H1 (cell line): ENCODE data around the gene GUCY1A2. TPM values are rescaled to one million over a fixed set of nuclear protein-coding genes. Genes with fewer than 3 reads are reported as not detected.

ENCODE experiments used
- CTCF ChIA-PET: fragments of 300-600 bp; sonication (Branson Sonifier 250); formaldehyde crosslinking; loops from one replicate; lab custom pipeline; 2021; ENCODE audit not compliant: partially characterized antibody; lab: Charles Lee
- POLR2A ChIA-PET: fragments of 300-600 bp; sonication (Branson Sonifier 250); formaldehyde crosslinking; loops from one replicate; lab custom pipeline; 2021; ENCODE audit warnings: inconsistent platforms; ENCODE audit not compliant: partially characterized antibody; lab: Charles Lee
- DNase-seq, 2 experiments: peaks; one replicate each; pipeline versions ENCODE4 v3.0.0 to v3.0.0-alpha.2; 2010 to 2022; ENCODE audit warnings: low spot score in 2 of 2, low read depth in 1 of 2, mixed read lengths in 1 of 2
- FAIRE-seq: peaks from 2 replicates; lab custom pipeline; 2011; peaks lifted over from hg19 to GRCh38; lab: Jason Lieb, UNC
- H2AFZ ChIP-seq: 2 replicates; pipeline ENCODE4 v1.8.1; 2012; ENCODE audit warnings: low read length, inconsistent platforms
- H2AK5ac ChIP-seq: 2 replicates; pipeline ENCODE4 v1.6.1; 2013; ENCODE audit warnings: low read depth, low read length
- H2BK120ac ChIP-seq: replicated peaks from 2 replicates; pipeline ENCODE3; 2013; ENCODE audit warnings: low read depth, low read length, inconsistent platforms
- H2BK12ac ChIP-seq: 2 replicates; pipeline ENCODE4 v1.6.1; 2013; ENCODE audit warnings: low read depth, low read length
- H2BK15ac ChIP-seq: 2 replicates; pipeline ENCODE4 v1.6.1; 2013; ENCODE audit warnings: low read length
- H2BK20ac ChIP-seq: 2 replicates; pipeline ENCODE4 v1.6.1; 2013; ENCODE audit warnings: low read length
- H2BK5ac ChIP-seq: 2 replicates; pipeline ENCODE4 v1.6.1; 2013; ENCODE audit warnings: low read depth, low read length
- H3K14ac ChIP-seq: 2 replicates; pipeline ENCODE4 v1.6.1; 2013; ENCODE audit warnings: inconsistent platforms; ENCODE audit not compliant: insufficient read length
- H3K18ac ChIP-seq: 2 replicates; pipeline ENCODE4 v1.6.1; 2013; ENCODE audit warnings: low read length; ENCODE audit errors: extremely low read depth
- H3K23ac ChIP-seq: 2 replicates; pipeline ENCODE4 v1.6.1; 2013; ENCODE audit warnings: inconsistent platforms; ENCODE audit not compliant: insufficient read length
- H3K23me2 ChIP-seq: 2 replicates; pipeline ENCODE4 v1.6.1; 2013; ENCODE audit warnings: low read depth, low read length
- H3K27ac ChIP-seq: 2 replicates; pipeline ENCODE4 v1.6.1; 2011; ENCODE audit warnings: low read depth, low read length, inconsistent platforms
- H3K27me3 ChIP-seq, 4 experiments: replicated peaks in 1 of 4; 1 replicate in 1 of 4; 2 replicates in 3 of 4; pipeline versions ENCODE4 v1.6.1 to v1.8.1; 2011 to 2013; ENCODE audit warnings: low read length in 3 of 4, mild to moderate bottlenecking in 3 of 4, inconsistent platforms in 2 of 4, mixed read lengths in 2 of 4, moderate library complexity in 1 of 4; ENCODE audit not compliant: control insufficient read depth in 3 of 4, insufficient read depth in 3 of 4; ENCODE audit errors: extremely low read depth in 1 of 4
- H3K36me3 ChIP-seq, 4 experiments: 2 replicates each; pipeline versions ENCODE4 v1.6.1 to v1.8.1; 2011 to 2013; ENCODE audit warnings: mild to moderate bottlenecking in 4 of 4, low read length in 3 of 4, moderate library complexity in 2 of 4, control low read depth in 1 of 4, inconsistent platforms in 1 of 4; ENCODE audit not compliant: insufficient read depth in 4 of 4, control insufficient read depth in 2 of 4
- H3K4ac ChIP-seq: replicated peaks from 2 replicates; pipeline ENCODE3; 2013; ENCODE audit warnings: low read length, low read depth, mixed read lengths, inconsistent platforms; ENCODE audit not compliant: insufficient read length
- H3K4me1 ChIP-seq, 4 experiments: replicated peaks in 1 of 4; 1 replicate in 1 of 4; 2 replicates in 3 of 4; pipeline versions ENCODE4 v1.6.1 to v1.8.1; 2011 to 2013; ENCODE audit warnings: low read length in 3 of 4, inconsistent platforms in 2 of 4, mixed read lengths in 1 of 4; ENCODE audit not compliant: insufficient read depth in 4 of 4, control insufficient read depth in 3 of 4
- H3K4me2 ChIP-seq, 2 experiments: 2 replicates each; pipeline versions ENCODE4 v1.6.1 to v1.8.1; 2011 to 2013; ENCODE audit warnings: low read depth in 2 of 2, low read length in 2 of 2, control low read depth in 1 of 2, inconsistent platforms in 1 of 2, mild to moderate bottlenecking in 1 of 2; ENCODE audit not compliant: insufficient read depth in 1 of 2
- H3K4me3 ChIP-seq, 4 experiments: fragments of 200-600, 300-600 bp in 1 of 4; sonication (generic), shearing (Covaris generic), sonication (Bioruptor Twin) in 1 of 4; 2 replicates each; pipeline versions ENCODE4 v1.5.1 to v1.8.1; 2011 to 2016; ENCODE audit warnings: low read length in 4 of 4, low read depth in 3 of 4, control low read depth in 2 of 4, inconsistent platforms in 2 of 4, mild to moderate bottlenecking in 2 of 4, mixed read lengths in 1 of 4, moderate library complexity in 1 of 4; ENCODE audit not compliant: insufficient read depth in 2 of 4; ENCODE audit errors: extremely low read depth in 1 of 4
- H3K56ac ChIP-seq: replicated peaks from 2 replicates; pipeline ENCODE3; 2013; ENCODE audit warnings: low read depth, mild to moderate bottlenecking, mixed read lengths, low read length, inconsistent platforms; ENCODE audit not compliant: insufficient read length
- H3K79me1 ChIP-seq: 2 replicates; pipeline ENCODE4 v1.6.1; 2013; ENCODE audit warnings: low read depth, low read length, control low read depth
- H3K79me2 ChIP-seq, 2 experiments: 2 replicates each; pipeline versions ENCODE4 v1.6.1 to v1.8.1; 2012 to 2013; ENCODE audit warnings: low read length in 2 of 2, mild to moderate bottlenecking in 2 of 2, inconsistent platforms in 1 of 2; ENCODE audit not compliant: insufficient read depth in 2 of 2, control insufficient read depth in 1 of 2
- H3K9ac ChIP-seq, 4 experiments: replicated peaks in 1 of 4; 1 replicate in 1 of 4; 2 replicates in 3 of 4; pipeline versions ENCODE4 v1.6.1 to v1.8.1; 2011 to 2013; ENCODE audit warnings: low read depth in 3 of 4, low read length in 3 of 4, control low read depth in 2 of 4, mild to moderate bottlenecking in 2 of 4, moderate library complexity in 2 of 4, inconsistent platforms in 1 of 4; ENCODE audit errors: extremely low read depth in 1 of 4
- H3K9me3 ChIP-seq, 2 experiments: 2 replicates each; pipeline versions ENCODE4 v1.6.1 to v1.8.1; 2012 to 2013; ENCODE audit warnings: mild to moderate bottlenecking in 2 of 2, moderate library complexity in 2 of 2, control low read depth in 1 of 2, inconsistent platforms in 1 of 2, low read depth in 1 of 2, low read length in 1 of 2, mixed read lengths in 1 of 2; ENCODE audit not compliant: insufficient read depth in 2 of 2
- H4K20me1 ChIP-seq, 2 experiments: replicated peaks in 1 of 2; 2 replicates each; pipeline versions ENCODE3 to v1.8.1; 2011 to 2013; ENCODE audit warnings: inconsistent platforms in 2 of 2, low read length in 2 of 2, mild to moderate bottlenecking in 1 of 2; ENCODE audit not compliant: insufficient read depth in 2 of 2, control insufficient read depth in 1 of 2
- H4K5ac ChIP-seq: 2 replicates; pipeline ENCODE4 v1.6.1; 2013; ENCODE audit warnings: low read length, low read depth, mixed read lengths, inconsistent platforms; ENCODE audit not compliant: insufficient read length
- H4K8ac ChIP-seq: 2 replicates; pipeline ENCODE4 v1.8.0; 2013; ENCODE audit warnings: mild to moderate bottlenecking, moderate library complexity, low read length, inconsistent platforms; ENCODE audit not compliant: insufficient read depth; ENCODE audit errors: extremely low read depth
- H4K91ac ChIP-seq: replicated peaks from 2 replicates; pipeline ENCODE3; 2013; ENCODE audit warnings: low read length, mixed read lengths, inconsistent platforms; ENCODE audit not compliant: insufficient read length
- CBX5 ChIP-seq: fragments of 300-800, 300-1000 bp; sonication (generic); IDR thresholded peaks from 2 replicates; pipeline ENCODE4 v1.7.1; 2016; ENCODE audit warnings: antibody characterized with exemption, low read length, low read depth
- CEBPB ChIP-seq: IDR thresholded peaks from 2 replicates; pipeline ENCODE4 v1.6.1; 2012; ENCODE audit warnings: low read depth, low read length
- WGBS, 2 experiments: shearing (Covaris generic) in 1 of 2; methylation state at CpG; one replicate each; pipeline versions ENCODE4 v1.1.6 to v1.1.7; 2013 to 2015; ENCODE audit warnings: low lambda C conversion rate in 2 of 2, mixed read lengths in 2 of 2, inconsistent platforms in 1 of 2, low coverage in 1 of 2, missing lambda C conversion rate in 1 of 2; ENCODE audit not compliant: insufficient replicate concordance in 2 of 2, insufficient coverage in 1 of 2, insufficient read length in 1 of 2; ENCODE audit errors: extremely low coverage in 1 of 2, missing lambda C conversion rate in 1 of 2; 5-methylcytosine and 5-hydroxymethylcytosine counted together
- polyA plus RNA-seq, 7 experiments: library from polyadenylated mRNA; depleted of rRNA in 3 of 7; stranded (reverse) in 5 of 7; unstranded in 2 of 7; fragments of >200 nt in 5 of 7; fragments of 200-250 nt in 2 of 7; gene quantifications; 1 replicate in 5 of 7; 2 replicates in 1 of 7; 4 replicates in 1 of 7; pipeline versions ENCODE4 v1.2.1 to v1.2.3, GENCODE V29; 2011 to 2013; ENCODE audit warnings: missing spikeins in 2 of 7, mixed read lengths in 2 of 7
- total RNA-seq: library from RNA; stranded (reverse); fragmentation: NEBNext Ultra II Directional; extraction: Animal tissue kit (Norgen Biotek cat#: 25700); gene quantifications from 2 replicates; pipeline ENCODE4 v1.2.1, GENCODE V29; 2021

Gene GUCY1A2
- total and polyA plus RNA-seq, 2 of the 8 experiments (the other 6 are each of a cell fraction or from before 2014, with no cell fraction given), result 0.11 to 1.9 TPM

DNA sequence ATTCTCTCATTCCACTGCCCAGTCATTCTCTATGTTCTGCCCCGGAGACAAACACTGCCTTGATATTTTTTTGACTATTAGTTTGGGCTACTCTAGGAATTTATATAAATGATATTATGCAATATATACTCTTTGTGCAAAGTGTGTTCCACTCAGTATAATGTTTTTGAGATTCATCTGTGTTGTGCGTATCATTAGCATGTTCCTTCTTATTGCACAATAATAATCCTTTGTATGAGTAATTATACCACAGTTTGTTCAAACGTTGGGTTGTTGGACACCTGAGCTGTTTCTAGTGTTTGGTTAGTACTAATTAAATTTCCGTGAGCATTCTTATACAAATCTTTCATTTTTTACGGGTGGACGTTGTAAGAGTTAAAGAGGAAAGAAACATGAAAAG lies 390.6 kb downstream of the GUCY1A2 start:
- no peak overlapping the region for H3K4me3 ChIP-seq
- no peak overlapping the region for H3K18ac ChIP-seq
- no peak overlapping the region for H4K8ac ChIP-seq
- no peak for DNase-seq
- no peak overlapping the region for H3K23ac ChIP-seq
- H3K14ac ChIP-seq, result no peak overlapping the region
- H3K4me1 ChIP-seq, result no peaks in the 10 kb centered on the region
- no peak for FAIRE-seq
- H2AK5ac ChIP-seq, result no peak overlapping the region
- H3K79me1 ChIP-seq, result no peaks in the 10 kb centered on the region
- H3K4ac ChIP-seq, result no peak overlapping the region
- WGBS, 2 experiments, result 92% methylated on average over 6 of the region's 6 CpGs; no CpG with 5 or more reads in 1 of the 2 experiments
- H2AFZ ChIP-seq, result no peak overlapping the region
- H2BK20ac ChIP-seq, result no peak overlapping the region
- H2BK5ac ChIP-seq, result no peak overlapping the region
- H3K27ac ChIP-seq, result no peak overlapping the region
- no peak overlapping the region for H4K5ac ChIP-seq
- no peak overlapping the region for H2BK15ac ChIP-seq
- H4K91ac ChIP-seq, result no peak overlapping the region
- no peaks in the 10 kb centered on the region for H3K27me3 ChIP-seq
- TF ChIP-seq CEBPB, result peak; percentile 28; the same call in 1 of the 2 replicates
- no peak for TF ChIP-seq CBX5
- H3K9ac ChIP-seq, result no peak overlapping the region
- no peaks in the 10 kb centered on the region for H3K79me2 ChIP-seq
- H3K56ac ChIP-seq, result no peak overlapping the region
- H2BK12ac ChIP-seq, result no peak overlapping the region
- no peaks in the 10 kb centered on the region for H3K23me2 ChIP-seq
- no peak overlapping the region for H3K4me2 ChIP-seq
- ChIA-PET CTCF (interaction anchor here (0.7 kb wide), 1 partner anchor 981 kb away, joined by 3 read pairs; no protein-coding TSS in a partner anchor), POLR2A (no interaction called here)
- H3K36me3 ChIP-seq, result no peaks in the 10 kb centered on the region
- H2BK120ac ChIP-seq, result no peak overlapping the region
- H4K20me1 ChIP-seq, result no peaks in the 10 kb centered on the region
- H3K9me3 ChIP-seq, result no peaks in the 10 kb centered on the region
